HG02610 (cell line): ENCODE measurements around the gene LYAR.
"Not testable (repeated sequence)": the region's sequence is repeated elsewhere in the genome, so short reads cannot be mapped to it uniquely, and the experiment has no call there.

Source experiments
- ATAC-seq: cut with Tn5 transposase; IDR thresholded peaks from one replicate; pipeline ENCODE4 v1.9.1; 2021; ENCODE audit warnings: mild to moderate bottlenecking, moderate library complexity; ENCODE audit not compliant: unreplicated experiment

The LYAR gene

DNA sequence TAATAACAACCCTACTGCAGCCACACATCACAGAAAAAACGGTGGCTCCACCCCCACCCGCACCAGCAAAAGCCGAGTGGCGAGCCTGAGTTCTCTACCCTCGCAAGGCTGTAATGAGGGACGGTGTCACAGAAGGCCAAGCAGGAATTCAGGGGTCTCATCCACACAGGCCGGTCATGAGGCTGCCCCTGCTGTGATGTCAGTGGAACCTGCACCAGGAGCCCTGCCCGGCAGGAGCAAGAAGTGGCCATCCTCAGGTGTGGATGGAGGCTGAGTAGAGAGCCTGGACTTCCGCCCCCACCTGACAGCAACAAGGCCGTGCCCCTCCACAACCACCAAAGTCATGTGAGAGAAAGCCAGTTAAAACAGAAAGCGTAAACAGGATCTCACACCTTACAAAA, 20.6 kb downstream of the LYAR start:
- no peak for ATAC-seq

DNA sequence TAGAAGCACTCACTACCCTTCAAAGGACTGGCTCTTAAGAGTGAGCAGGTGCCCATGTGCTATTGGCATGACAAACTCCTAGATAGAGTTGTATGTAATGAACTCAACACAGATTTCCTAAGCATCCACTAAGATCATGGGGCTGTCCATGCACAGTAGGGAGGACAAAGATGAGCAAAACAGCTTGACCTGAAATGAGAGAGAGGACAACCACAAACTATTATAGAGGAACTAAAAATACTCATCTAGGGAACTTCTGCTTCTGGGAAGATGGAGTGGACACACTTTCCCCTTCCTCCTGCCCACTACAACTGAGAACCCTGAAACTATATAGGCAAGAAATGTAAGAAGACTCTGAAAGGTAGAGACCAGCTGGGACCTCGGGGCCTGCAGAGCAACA, 21.2 kb downstream of the LYAR start:
- no peak for ATAC-seq

GRCh38 chr4:4267981-4268380, 22.0 kb downstream of the LYAR start:
- ATAC-seq: no peak

DNA sequence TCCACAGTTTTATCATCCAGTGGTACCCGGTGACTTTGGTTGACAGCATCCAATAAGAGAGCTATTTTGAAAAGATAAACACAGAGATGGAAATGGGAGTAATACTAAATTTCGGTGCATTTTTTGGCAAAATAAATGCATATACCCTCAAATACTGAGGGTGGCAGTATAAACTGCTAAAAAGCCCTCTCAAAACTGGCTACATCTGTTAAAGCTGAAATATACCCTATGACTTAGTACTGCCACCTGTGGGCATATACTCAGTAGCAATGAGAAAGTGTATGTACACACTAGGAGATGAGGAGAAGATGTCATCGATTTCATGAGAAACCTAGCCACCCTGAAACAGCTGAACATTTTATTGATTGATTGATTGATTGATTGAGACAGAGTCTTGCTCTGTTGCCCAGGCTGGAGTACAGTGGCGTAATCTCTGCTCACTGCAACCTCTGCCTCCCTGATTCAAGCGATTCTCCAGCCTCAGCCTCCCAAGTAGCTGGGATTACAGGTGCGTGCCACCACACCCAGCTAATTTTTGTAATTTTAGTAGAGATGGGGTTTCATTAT, 29.7 kb downstream of the LYAR start:
- ATAC-seq: no peak

DNA sequence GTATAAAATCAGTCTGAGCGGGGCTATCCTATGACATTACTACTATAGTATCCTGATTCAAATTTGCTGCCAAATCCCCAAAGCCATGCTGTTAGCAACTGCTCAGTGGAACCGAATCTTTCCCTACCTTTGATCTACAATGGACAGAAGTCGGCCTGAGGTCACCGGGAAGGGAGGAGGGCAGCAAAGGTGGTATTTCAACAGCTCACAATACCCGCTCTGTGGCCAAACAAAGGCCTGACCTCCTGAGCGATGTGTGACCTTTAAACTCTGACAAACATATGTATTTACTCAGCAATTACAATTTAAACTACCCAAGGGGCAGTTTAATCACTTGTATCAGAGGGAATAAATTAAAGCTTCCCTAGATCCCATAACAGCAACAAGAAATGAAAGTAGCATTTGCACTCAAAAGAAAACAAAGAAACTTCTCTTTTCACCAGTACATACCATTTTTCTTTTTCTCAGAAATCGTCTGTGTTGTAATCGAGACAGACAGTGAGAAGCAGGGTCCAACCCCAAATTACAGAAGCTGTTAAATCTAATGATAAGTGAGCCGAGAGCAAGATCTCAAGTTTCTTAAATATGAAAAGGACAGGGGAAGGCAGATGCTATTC, 30.4 kb downstream of the LYAR start:
- no peak for ATAC-seq

DNA sequence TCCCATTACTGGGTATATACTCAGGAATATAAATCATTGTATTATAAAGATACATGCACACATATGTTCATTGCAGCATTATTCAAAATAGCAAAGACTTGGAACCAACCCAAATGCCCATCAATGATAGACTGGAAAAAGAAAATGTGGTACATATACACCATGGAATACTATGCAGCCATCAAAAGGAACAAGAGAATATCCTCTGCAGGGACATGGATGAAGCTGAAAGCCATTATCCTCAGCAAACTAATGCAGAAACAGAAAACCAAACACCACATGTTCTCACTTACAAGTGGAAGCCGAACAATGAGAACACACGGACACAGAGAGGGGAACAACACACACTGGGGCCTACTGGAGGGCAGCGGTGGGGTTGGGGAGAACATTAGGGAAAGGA, 32.2 kb downstream of the LYAR start:
- ATAC-seq: not testable (repeated sequence)

DNA sequence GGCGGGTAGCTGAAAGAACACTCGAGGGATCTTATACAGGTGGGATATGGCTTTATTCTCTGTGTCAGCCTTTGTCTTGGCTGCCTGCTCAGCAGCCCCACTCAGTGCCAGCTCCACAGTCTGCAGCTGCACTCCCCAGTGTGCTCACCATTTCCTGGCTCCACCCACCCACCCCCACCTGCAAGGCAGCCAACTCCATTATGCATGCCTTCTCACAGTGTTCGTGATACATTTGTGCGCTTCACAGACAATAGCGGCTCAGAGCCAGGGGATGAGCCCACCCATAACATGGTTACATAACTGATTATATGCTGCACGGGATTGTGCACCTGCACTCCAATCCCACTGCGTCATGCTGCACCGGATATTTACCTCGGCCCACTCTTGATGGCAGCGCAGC, 33.2 kb downstream of the LYAR start:
- ATAC-seq: no peak

GRCh38 chr4:4254666-4255065, 35.3 kb downstream of the LYAR start:
- ATAC-seq: no peak

DNA sequence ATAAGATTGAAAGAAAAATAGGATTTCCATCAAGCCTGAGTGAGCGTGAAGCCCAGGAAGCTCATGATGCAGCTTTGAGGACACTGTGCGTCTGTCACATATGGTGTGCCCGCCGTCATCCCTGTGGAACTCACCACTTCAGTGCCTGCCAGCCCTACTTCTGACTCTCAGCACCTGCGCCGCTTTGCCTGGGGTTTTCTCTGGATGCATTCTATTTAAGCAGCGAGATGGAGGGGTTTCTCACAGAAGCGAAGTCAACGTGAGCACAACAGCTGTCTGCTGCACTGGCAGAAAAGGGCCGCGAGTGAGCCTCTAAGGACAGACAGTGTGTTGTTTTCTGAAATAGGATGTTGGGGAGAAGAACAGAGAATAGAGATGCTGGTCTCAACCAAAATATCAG, 35.8 kb downstream of the LYAR start:
- no peak for ATAC-seq

- no peak for ATAC-seq
These were observed 40.1 kb downstream of the LYAR start for GRCh38 chr4:4249866-4250265.

DNA sequence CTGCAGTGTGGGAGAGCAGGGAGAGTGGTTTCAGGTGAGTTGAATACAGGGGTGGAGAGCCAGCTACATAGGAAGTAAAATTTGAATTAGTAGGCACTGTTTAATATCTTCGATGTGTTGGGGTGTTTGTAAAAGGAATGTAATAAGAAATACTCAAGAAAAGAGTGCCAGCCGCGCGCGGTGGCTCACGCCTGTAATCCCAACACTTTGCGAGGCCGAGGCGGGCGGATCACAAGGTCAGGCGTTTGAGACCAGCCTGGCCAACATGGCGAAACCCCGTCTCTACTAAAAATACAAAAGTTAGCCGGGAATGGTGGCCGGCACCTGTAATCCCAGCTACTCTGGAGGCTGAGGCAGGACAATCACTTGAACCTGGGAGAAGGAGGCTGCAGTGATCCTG, 40.6 kb downstream of the LYAR start:
- ATAC-seq: not testable (repeated sequence)

- no peak for ATAC-seq
These were observed 41.1 kb downstream of the LYAR start for GRCh38 chr4:4248885-4249203.

- peak; percentile 96 for ATAC-seq
These were observed 41.7 kb downstream of the LYAR start, which contains the start of gene TMEM128 for GRCh38 chr4:4248029-4248884. TMEM128 (minus strand) TSS chr4:4248223; CDS start chr4:4248202, 21 bp downstream.

DNA sequence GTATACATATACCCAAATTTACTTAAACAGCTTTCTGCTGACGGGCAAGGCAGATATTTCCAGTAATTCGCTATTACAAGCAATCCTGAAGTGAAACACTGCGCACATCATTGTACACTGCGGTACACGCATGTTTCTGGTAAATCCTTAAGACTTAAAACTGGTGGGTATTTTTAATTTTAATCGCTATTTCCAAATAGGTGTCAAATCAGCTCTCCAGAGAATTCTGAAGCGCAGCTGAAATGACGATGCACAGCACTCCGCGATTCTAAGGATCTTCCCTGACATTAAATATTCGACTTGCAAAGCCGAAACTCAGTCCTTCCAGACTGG, 42.3 kb downstream of the LYAR start:
- ATAC-seq: peak; percentile 29

DNA sequence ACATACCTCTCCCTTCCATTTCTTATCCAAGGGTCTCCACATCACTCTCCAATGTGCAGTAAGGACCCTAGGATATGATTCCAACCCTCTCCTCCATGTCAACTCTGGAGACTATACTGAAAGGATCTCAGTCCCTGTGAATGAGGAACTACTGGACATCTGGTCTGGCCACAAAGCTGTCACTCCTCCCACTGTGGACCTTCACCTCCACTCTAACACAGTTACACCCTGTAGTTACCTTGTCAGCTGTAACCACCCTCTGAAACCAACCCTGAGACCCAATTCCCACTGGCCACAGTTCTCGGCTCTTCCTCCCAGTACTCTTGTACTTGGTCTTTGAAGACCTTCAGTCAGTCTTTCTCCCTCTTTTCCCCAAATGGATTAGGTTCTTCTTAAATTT, 44.8 kb downstream of the LYAR start:
- no peak for ATAC-seq

DNA sequence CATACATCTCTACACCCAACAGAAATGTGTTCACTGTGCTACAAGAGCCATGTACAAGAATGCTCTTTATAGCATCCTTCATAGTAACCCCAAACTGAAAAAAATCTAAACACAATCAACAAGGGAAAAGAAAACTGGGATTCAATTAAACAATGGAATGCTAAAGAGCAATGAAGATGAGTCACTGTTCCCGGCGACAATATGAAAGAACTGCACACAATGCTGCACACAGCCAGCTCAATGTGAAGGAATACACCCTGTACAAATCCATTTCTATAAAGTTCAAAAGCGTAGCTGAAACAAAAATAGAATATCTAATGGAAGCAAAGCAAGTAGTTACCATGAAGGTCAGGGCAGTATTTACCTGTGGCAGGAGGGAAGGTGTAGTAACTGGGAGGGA, 50.4 kb downstream of the LYAR start:
- not testable (repeated sequence) for ATAC-seq

- ATAC-seq: no peak
These were observed 56.3 kb downstream of the LYAR start for GRCh38 chr4:4233610-4234009.

DNA sequence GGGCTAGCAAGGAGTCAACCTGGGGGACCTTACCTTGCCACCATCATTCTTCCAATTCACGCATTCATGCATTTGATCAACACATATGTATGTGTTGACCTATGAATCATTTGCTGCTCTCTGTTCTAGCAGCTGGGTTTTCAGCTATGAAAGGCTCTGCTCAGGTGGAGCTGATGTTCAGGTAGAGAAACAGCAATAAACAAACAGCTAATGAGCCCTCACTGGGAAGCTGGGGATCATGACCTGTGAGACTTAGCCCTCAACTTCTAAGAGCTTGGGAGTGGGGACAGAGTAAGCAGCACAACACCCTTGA, 61.6 kb downstream of the LYAR start:
- no peak for ATAC-seq

- no peak for ATAC-seq
These were observed 62.2 kb downstream of the LYAR start for GRCh38 chr4:4227510-4228355.

DNA sequence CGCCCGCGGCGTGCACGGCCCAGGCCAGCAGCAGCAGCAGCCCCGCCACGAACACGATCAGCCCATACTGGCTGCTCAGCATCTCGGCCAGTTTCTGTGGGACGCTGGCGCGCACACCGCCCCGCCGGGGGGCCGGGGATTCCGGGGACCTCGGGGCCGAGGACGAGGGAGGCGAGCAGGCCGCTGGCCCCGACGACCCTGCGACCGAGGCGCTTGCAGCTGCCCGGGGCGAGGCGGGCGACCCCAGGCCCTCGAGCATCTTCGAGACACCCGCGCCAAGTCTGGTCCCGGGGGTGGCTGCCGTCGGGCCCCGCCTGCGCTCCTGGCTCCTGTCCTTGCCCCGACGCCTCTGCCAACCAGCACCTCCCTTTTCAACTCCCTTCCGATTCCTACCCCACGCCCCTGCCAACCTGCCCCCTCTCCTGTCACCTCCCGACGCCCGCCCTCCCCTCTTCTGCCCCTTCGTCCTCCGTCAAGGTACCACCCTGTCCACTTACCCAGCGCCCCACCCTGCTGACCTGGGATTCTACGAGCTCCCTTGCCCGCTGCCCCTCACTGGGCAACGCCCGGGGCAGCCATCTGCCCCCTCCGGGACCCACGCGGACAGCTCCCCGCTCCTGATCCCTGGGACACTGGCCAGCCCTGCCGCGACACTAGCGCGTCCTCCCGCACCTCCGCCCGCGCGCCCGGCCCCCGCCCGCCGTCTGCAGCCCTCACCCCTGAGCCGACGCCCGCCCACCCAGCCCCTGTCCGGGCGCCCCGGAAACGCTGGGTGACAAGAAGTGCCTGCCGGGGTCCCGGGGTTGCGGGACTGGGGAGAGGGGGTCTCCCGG, 63.1 kb downstream of the LYAR start, which contains the start of gene OTOP1:
Gene OTOP1 (minus strand): TSS at position 324 of the 833 bp plus-strand sequence. CDS start 65 bp downstream, at position 259.
- ATAC-seq: no peak
